A549 treated with CpdA at 1 μM for 4 hours (cell line): ENCODE measurements around the gene SLC25A47. TPM values are rescaled to one million over a fixed set of nuclear protein-coding genes. Genes with fewer than 3 reads are reported as not detected.

ENCODE experiments used
- total RNA-seq: library from RNA; stranded (reverse); fragments of 200-300 nt; extraction: Qiagen RNA extraction; gene quantifications from 5 replicates; pipeline ENCODE4 v1.2.3, GENCODE V29; 2022; ENCODE audit warnings: low read depth

Gene SLC25A47
- not detected in 5 replicates for total RNA-seq

GRCh38 chr14:100323121-100323941 is at the start of gene SLC25A47:
TSS of gene SLC25A47 (plus strand) at chr14:100323339. CDS start at chr14:100323415, 76 bp downstream.

GRCh38 chr14:100306101-100306997 is 16.8 kb upstream of the SLC25A47 start, which contains the start of gene SLC25A29:
TSS of gene SLC25A29 (minus strand) at chr14:100306444. CDS start at chr14:100306232, 212 bp downstream.

GRCh38 chr14:100375963-100376735 is 53.0 kb downstream of the SLC25A47 start, which contains the start of gene WDR25:
TSS of gene WDR25 (plus strand) at chr14:100376485.

Other genes with a start within 250 kb of the SLC25A47 start
- gene DEGS2, start 163.7 kb upstream of the SLC25A47 start, total RNA-seq: 1.2 to 2.7 TPM (median 1.4 TPM) in 5 replicates
- gene YY1, start 84.2 kb upstream of the SLC25A47 start, total RNA-seq: 65.2 to 83.3 TPM (median 77.3 TPM) in 5 replicates
- gene SLC25A29, start 16.9 kb upstream of the SLC25A47 start, total RNA-seq: 7.4 to 12.0 TPM (median 10.6 TPM) in 5 replicates
- gene WDR25, start 53.1 kb downstream of the SLC25A47 start, total RNA-seq: 10.1 to 12.8 TPM (median 11.6 TPM) in 5 replicates